HS-27A (cell line): ENCODE data around the gene RABL3.
"Not testable (repeated sequence)": the region's sequence is repeated elsewhere in the genome, so short reads cannot be mapped to it uniquely, and the experiment has no call there.

Source experiments
- DNase-seq: peaks from one replicate; pipeline ENCODE4 v3.0.0-alpha.2; 2012; ENCODE audit warnings: low read depth, missing footprints

RABL3 gene

GRCh38 chr3:120645083-120645845 is 97.1 kb downstream of the RABL3 start:
- DNase-seq, result no peak

- no peak for DNase-seq
Observed at GRCh38 chr3:120642368-120642948, 99.9 kb downstream of the RABL3 start.

GRCh38 chr3:120641696-120642246 is 100.5 kb downstream of the RABL3 start:
- DNase-seq, result no peak

GRCh38 chr3:120640231-120640630 is 102.1 kb downstream of the RABL3 start:
- no peak for DNase-seq

- not testable (repeated sequence) for DNase-seq
Observed at GRCh38 chr3:120638820-120639219, 103.5 kb downstream of the RABL3 start.

GRCh38 chr3:120637851-120638559 is 104.3 kb downstream of the RABL3 start:
- no peak for DNase-seq

GRCh38 chr3:120636795-120637401 is 105.4 kb downstream of the RABL3 start:
- no peak for DNase-seq
